Tibial artery (tissue), 4 donors: ENCODE measurements around the gene RGS19.
"Not testable (repeated sequence)": the region's sequence is repeated elsewhere in the genome, so short reads cannot be mapped to it uniquely, and the experiment has no call there.

Source experiments
- DNase-seq, 2 donors: peaks; one replicate each; pipeline ENCODE4 v3.0.0-alpha.2; 2019
- H3K27ac ChIP-seq, 2 donors: fragments of 200-600 bp; sonication (generic) in 1 of 2; 1 replicate in 1 of 2; 2 replicates in 1 of 2; pipeline ENCODE4 v1.5.1; 2018 to 2019; ENCODE audit warnings: mild to moderate bottlenecking in 1 of 2
- H3K27me3 ChIP-seq, 2 donors: fragments of 200-600 bp; sonication (generic) in 1 of 2; one replicate each; pipeline versions ENCODE4 v1.5.1 to v1.6.0; 2016 to 2019
- H3K36me3 ChIP-seq, 3 donors: fragments of 200-600 bp; sonication (generic) in 2 of 3; one replicate each; pipeline ENCODE4 v1.5.1; 2016 to 2019; ENCODE audit warnings: mild to moderate bottlenecking in 2 of 3
- H3K4me1 ChIP-seq, 4 donors: fragments of 200-600 bp; sonication (generic) in 2 of 4; 1 replicate in 3 of 4; 2 replicates in 1 of 4; pipeline ENCODE4 v1.5.1; 2016 to 2019
- H3K4me3 ChIP-seq, 2 donors: fragments of 200-600 bp; sonication (generic) in 1 of 2; 1 replicate in 1 of 2; 2 replicates in 1 of 2; pipeline ENCODE4 v1.5.1; 2018 to 2019; ENCODE audit warnings: mild to moderate bottlenecking in 2 of 2
- H3K9me3 ChIP-seq, 3 donors: fragments of 200-600 bp; sonication (generic) in 1 of 3; one replicate each; pipeline ENCODE4 v1.5.1; 2016 to 2019
- CTCF ChIP-seq, 2 experiments: fragments of 200-600 bp in 1 of 2; fragments of 450-650 bp in 1 of 2; IDR thresholded peaks; one replicate each; pipeline ENCODE4 v1.5.1; 2017 to 2019; ENCODE audit warnings: antibody characterized with exemption in 2 of 2, mild to moderate bottlenecking in 1 of 2, moderate library complexity in 1 of 2
- intact Hi-C: fragments of 100-400 bp; cut with DNase I; formaldehyde crosslinking; loops from one replicate; pipeline ENCODE4 v1.15.0; 2023; ENCODE audit warnings: low total_unique reads

Gene RGS19, protein sequence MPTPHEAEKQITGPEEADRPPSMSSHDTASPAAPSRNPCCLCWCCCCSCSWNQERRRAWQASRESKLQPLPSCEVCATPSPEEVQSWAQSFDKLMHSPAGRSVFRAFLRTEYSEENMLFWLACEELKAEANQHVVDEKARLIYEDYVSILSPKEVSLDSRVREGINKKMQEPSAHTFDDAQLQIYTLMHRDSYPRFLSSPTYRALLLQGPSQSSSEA

DNA sequence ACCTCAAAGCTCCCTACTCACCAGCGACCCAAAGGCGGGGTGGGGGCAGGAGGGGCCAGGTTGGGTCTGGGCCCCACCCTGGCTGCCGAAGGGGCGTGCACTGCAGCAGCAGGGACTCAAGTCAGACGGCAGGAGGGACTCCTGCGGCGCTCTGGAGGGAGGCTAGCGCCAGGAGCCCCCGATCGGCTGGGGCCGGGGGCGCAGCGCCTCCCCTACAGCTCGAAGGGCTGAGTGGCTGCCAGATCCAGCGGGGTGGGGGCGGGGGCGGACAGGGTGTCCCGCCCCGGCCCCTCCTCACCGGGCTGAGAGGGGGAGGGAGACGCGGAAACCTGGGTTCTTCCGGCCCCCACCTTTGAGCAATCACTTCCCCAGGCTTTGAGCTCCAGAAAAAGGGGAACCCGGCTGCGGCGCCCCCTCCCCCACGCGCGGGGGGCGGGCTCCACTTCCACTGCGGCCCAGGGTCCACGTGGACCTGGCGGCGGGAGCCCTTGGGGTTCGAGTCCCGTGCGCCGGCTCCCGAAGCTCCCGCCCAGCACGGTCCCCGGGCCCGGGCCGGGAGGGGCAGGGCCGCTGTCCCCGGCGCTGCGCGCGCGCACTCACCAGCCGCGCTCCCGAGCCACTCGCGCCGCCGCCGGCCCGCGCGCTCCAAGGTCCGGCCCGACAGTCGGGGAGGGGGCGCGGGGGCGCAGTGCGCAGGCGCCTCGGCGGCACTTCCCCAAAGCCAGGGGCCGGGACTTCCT, at the start of gene RGS19:
Gene RGS19, minus strand, starts transcription at position 246 of the 740 bp plus-strand sequence. CDS start 2,632 bp downstream, outside the sequence.
- peaks cover 0 to 12% of the 10 kb centered on the region in 2 donors for H3K27me3 ChIP-seq
- peak within 1 kb of the TSS; percentile 65 to 68 for H3K4me3 ChIP-seq
- peak; percentile 73 to 84 for DNase-seq
- peak within 1 kb of the TSS; percentile 69 to 80 for H3K27ac ChIP-seq
- H3K9me3 ChIP-seq, result no peaks in the 10 kb centered on the region
- H3K4me1 ChIP-seq, result peaks cover 0 to 61% (median 46%) of the 10 kb centered on the region in 4 donors
- intact Hi-C loops, result no loop called here
- TF ChIP-seq CTCF (IDR thresholded peaks at IDR 0.05), result no peak
- H3K36me3 ChIP-seq, result peaks cover 0 to 10% (median 7%) of the 10 kb centered on the region in 3 donors

- H3K9me3 ChIP-seq, H3K4me1 ChIP-seq, H3K36me3 ChIP-seq, H3K4me3 ChIP-seq, H3K27ac ChIP-seq, intact Hi-C loops: not testable (repeated sequence)
- DNase-seq, result peak in 1 of 2 donors; percentile 7
- H3K27me3 ChIP-seq, result peaks cover 0 to 31% of the 10 kb centered on the region in 2 donors
Measured at GRCh38 chr20:64123517-64123916, 44.2 kb upstream of the RGS19 start.

- H3K9me3 ChIP-seq, H3K4me3 ChIP-seq, intact Hi-C loops, H3K36me3 ChIP-seq, H3K27ac ChIP-seq, H3K4me1 ChIP-seq, DNase-seq: not testable (repeated sequence)
- H3K27me3 ChIP-seq, result peaks cover 0 to 29% of the 10 kb centered on the region in 2 donors
Measured at GRCh38 chr20:64122927-64123326, 43.6 kb upstream of the RGS19 start.

GRCh38 chr20:64121586-64121985, 42.3 kb upstream of the RGS19 start:
- peak in 1 of 2 donors; percentile 38 for DNase-seq
- intact Hi-C loops, result no loop called here
- H3K4me1 ChIP-seq, result peaks cover 0 to 9% (median 5%) of the 10 kb centered on the region in 4 donors
- H3K4me3 ChIP-seq, result no peak overlapping the region
- no peak for TF ChIP-seq CTCF (IDR thresholded peaks at IDR 0.05)
- H3K9me3 ChIP-seq, result no peaks in the 10 kb centered on the region
- peaks cover 0 to 29% of the 10 kb centered on the region in 2 donors for H3K27me3 ChIP-seq
- no peak overlapping the region for H3K27ac ChIP-seq
- no peaks in the 10 kb centered on the region for H3K36me3 ChIP-seq

DNA sequence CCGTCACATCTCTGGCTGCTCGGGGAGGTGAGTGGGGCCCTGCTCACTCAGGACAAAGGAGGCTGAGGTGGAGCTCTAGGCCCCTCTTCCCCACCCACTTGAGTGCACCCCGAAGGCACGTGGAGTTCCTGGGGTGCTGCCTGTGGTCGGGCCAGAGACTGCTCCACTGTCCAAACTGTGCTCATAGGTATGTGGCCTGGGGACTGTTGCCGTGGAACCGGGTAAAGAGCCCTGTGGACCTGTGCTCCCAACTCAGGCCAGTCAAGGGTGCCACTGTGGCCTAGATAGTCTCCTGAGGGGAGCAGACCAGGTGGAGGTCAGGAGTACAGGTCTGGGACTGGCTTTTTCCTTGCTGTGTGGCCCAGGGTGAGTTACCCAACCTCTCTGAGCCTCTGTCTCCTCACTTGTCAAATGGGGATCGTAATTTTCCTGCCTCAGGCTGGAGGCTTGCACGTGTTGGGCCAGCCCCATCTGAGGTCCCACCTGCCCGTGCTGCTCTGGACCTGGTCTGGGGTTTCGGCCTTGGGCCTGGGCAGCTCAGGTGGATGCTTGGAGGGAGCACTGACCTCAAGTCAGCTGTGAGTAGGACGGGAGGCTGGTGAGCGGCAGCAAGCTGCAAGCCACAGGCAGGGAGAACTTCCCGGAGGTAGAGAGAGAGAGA, 40.5 kb upstream of the RGS19 start:
- no peak overlapping the region for H3K4me3 ChIP-seq
- DNase-seq, result peak in 1 of 2 donors; percentile 54
- H3K36me3 ChIP-seq, result no peaks in the 10 kb centered on the region

DNA sequence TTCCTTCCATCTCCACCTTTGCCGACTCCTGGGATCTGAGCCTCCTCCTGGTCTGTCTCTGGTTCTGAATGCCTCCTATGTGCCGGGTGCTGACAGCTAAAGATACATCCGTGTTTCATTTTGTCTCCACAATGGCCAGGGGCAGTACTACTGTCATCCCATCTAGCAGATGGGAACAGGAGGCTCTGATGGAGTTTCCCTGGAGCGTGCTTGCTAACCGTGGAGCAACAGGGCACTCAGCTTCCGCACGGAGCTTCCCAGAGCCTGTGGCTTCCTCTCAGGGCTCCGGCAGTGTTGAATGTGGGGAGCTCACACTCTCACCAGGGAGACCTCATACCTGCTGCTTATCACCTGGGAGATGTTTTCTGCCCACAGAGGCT, 40.0 kb upstream of the RGS19 start:
- H3K9me3 ChIP-seq, result no peaks in the 10 kb centered on the region
- no peak overlapping the region for H3K27ac ChIP-seq
- intact Hi-C loops, result no loop called here
- peaks cover 0 to 31% of the 10 kb centered on the region in 2 donors for H3K27me3 ChIP-seq
- H3K4me1 ChIP-seq, result peaks cover 0 to 9% (median 5%) of the 10 kb centered on the region in 4 donors
- TF ChIP-seq CTCF (IDR thresholded peaks at IDR 0.05), result no peak
- no peak overlapping the region for H3K4me3 ChIP-seq
- H3K36me3 ChIP-seq, result no peaks in the 10 kb centered on the region
- DNase-seq, result no peak

More for the DNA sequence above, 40.5 kb upstream of the RGS19 start:
- TF ChIP-seq CTCF (IDR thresholded peaks at IDR 0.05), result no peak
- intact Hi-C loops, result no loop called here
- Histone ChIP-seq H3K4me1 (peaks cover 0 to 9% (median 5%) of the 10 kb centered on the region in 4 donors), H3K27ac (no peak overlapping the region), H3K27me3 (peaks cover 0 to 31% of the 10 kb centered on the region in 2 donors), H3K9me3 (no peaks in the 10 kb centered on the region)

GRCh38 chr20:64117432-64117777, 38.1 kb upstream of the RGS19 start:
- H3K4me1 ChIP-seq, DNase-seq, H3K9me3 ChIP-seq, intact Hi-C loops, H3K36me3 ChIP-seq, H3K4me3 ChIP-seq, H3K27ac ChIP-seq: not testable (repeated sequence)
- H3K27me3 ChIP-seq, result peaks cover 0 to 31% of the 10 kb centered on the region in 2 donors
